Mucosa of rectum (tissue), 2 donors: ENCODE data around the gene PBX3.

Experiments
- H3K27ac ChIP-seq, 2 donors: one replicate each; pipeline ENCODE4 v1.7.0; 2013; ENCODE audit warnings: inconsistent platforms in 2 of 2, low read depth in 2 of 2, low read length in 2 of 2
- H3K27me3 ChIP-seq, 2 donors: one replicate each; pipeline ENCODE4 v1.7.0; 2013; ENCODE audit warnings: low read length in 2 of 2; ENCODE audit not compliant: control insufficient read depth in 2 of 2, insufficient read depth in 2 of 2
- H3K36me3 ChIP-seq, 2 donors: one replicate each; pipeline ENCODE4 v1.7.0; 2013; ENCODE audit warnings: low read length in 2 of 2; ENCODE audit not compliant: control insufficient read depth in 2 of 2, insufficient read depth in 2 of 2
- H3K4me1 ChIP-seq, 2 donors: one replicate each; pipeline ENCODE4 v1.7.0; 2013; ENCODE audit warnings: low read length in 2 of 2, mild to moderate bottlenecking in 1 of 2; ENCODE audit not compliant: control insufficient read depth in 2 of 2, insufficient read depth in 2 of 2
- H3K4me3 ChIP-seq, 2 donors: one replicate each; pipeline ENCODE4 v1.7.0; 2013; ENCODE audit warnings: low read length in 2 of 2
- H3K9ac ChIP-seq, 2 donors: one replicate each; pipeline ENCODE4 v1.7.0; 2013; ENCODE audit warnings: low read length in 2 of 2, low read depth in 1 of 2, mild to moderate bottlenecking in 1 of 2
- H3K9me3 ChIP-seq, 2 donors: one replicate each; pipeline ENCODE4 v1.7.0; 2013; ENCODE audit warnings: low read length in 2 of 2; ENCODE audit not compliant: control insufficient read depth in 2 of 2
- donor health status: healthy.
- donor health status: Normal muscosa, but diverticular disease.

PBX3 gene

GRCh38 chr9:125851979-125852378 lies 104.8 kb downstream of the PBX3 start:
- no peak overlapping the region for H3K4me3 ChIP-seq
- no peaks in the 10 kb centered on the region for H3K27me3 ChIP-seq
- H3K9ac ChIP-seq = no peak overlapping the region
- no peaks in the 10 kb centered on the region for H3K36me3 ChIP-seq
- no peak overlapping the region for H3K27ac ChIP-seq
- H3K4me1 ChIP-seq = peaks cover 0 to 2% of the 10 kb centered on the region in 2 donors
- no peaks in the 10 kb centered on the region for H3K9me3 ChIP-seq

GRCh38 chr9:125852386-125852785 lies 105.2 kb downstream of the PBX3 start:
- Histone ChIP-seq H3K4me3 (no peak overlapping the region), H3K9me3 (no peaks in the 10 kb centered on the region), H3K27ac (no peak overlapping the region), H3K27me3 (no peaks in the 10 kb centered on the region), H3K9ac (no peak overlapping the region), H3K4me1 (peaks cover 0 to 2% of the 10 kb centered on the region in 2 donors), H3K36me3 (no peaks in the 10 kb centered on the region)

GRCh38 chr9:125854553-125855275 lies 107.5 kb downstream of the PBX3 start:
- no peaks in the 10 kb centered on the region for H3K27me3 ChIP-seq
- H3K36me3 ChIP-seq = no peaks in the 10 kb centered on the region
- no peak overlapping the region for H3K27ac ChIP-seq
- H3K9ac ChIP-seq = no peak overlapping the region
- H3K4me1 ChIP-seq = peaks cover 0 to 2% of the 10 kb centered on the region in 2 donors
- no peak overlapping the region for H3K4me3 ChIP-seq
- no peaks in the 10 kb centered on the region for H3K9me3 ChIP-seq

- H3K9me3 ChIP-seq = no peaks in the 10 kb centered on the region
- H3K27me3 ChIP-seq = no peaks in the 10 kb centered on the region
- peaks cover 0 to 2% of the 10 kb centered on the region in 2 donors for H3K4me1 ChIP-seq
- H3K4me3 ChIP-seq = no peak overlapping the region
- no peak overlapping the region for H3K9ac ChIP-seq
- no peaks in the 10 kb centered on the region for H3K36me3 ChIP-seq
- no peak overlapping the region for H3K27ac ChIP-seq
Observed at GRCh38 chr9:125856331-125856730, 109.2 kb downstream of the PBX3 start.

- Histone ChIP-seq H3K9me3 (no peaks in the 10 kb centered on the region), H3K9ac (no peak overlapping the region), H3K4me1 (no peaks in the 10 kb centered on the region), H3K27ac (no peak overlapping the region), H3K36me3 (no peaks in the 10 kb centered on the region), H3K4me3 (no peak overlapping the region), H3K27me3 (no peaks in the 10 kb centered on the region)
Observed at GRCh38 chr9:125861405-125862058, 114.4 kb downstream of the PBX3 start.

- H3K27me3 ChIP-seq = no peaks in the 10 kb centered on the region
- no peak overlapping the region for H3K27ac ChIP-seq
Observed at GRCh38 chr9:125863923-125864322, 116.8 kb downstream of the PBX3 start.

GRCh38 chr9:125867751-125868415 lies 120.7 kb downstream of the PBX3 start:
- H3K9me3 ChIP-seq = no peaks in the 10 kb centered on the region
- H3K27ac ChIP-seq = no peak overlapping the region
- H3K9ac ChIP-seq = no peak overlapping the region
- no peak overlapping the region for H3K4me3 ChIP-seq
- no peaks in the 10 kb centered on the region for H3K36me3 ChIP-seq
- no peaks in the 10 kb centered on the region for H3K4me1 ChIP-seq
- H3K27me3 ChIP-seq = no peaks in the 10 kb centered on the region

More at GRCh38 chr9:125863923-125864322, 116.8 kb downstream of the PBX3 start:
- Histone ChIP-seq H3K36me3 (no peaks in the 10 kb centered on the region), H3K4me1 (no peaks in the 10 kb centered on the region), H3K9me3 (no peaks in the 10 kb centered on the region), H3K9ac (no peak overlapping the region), H3K4me3 (no peak overlapping the region)

- no peaks in the 10 kb centered on the region for H3K4me1 ChIP-seq
- H3K27ac ChIP-seq = no peak overlapping the region
- no peak overlapping the region for H3K9ac ChIP-seq
- H3K36me3 ChIP-seq = no peaks in the 10 kb centered on the region
- no peaks in the 10 kb centered on the region for H3K9me3 ChIP-seq
- no peak overlapping the region for H3K4me3 ChIP-seq
- H3K27me3 ChIP-seq = no peaks in the 10 kb centered on the region
Observed at GRCh38 chr9:125878164-125878631, 131.0 kb downstream of the PBX3 start.

GRCh38 chr9:125881042-125881441 lies 133.9 kb downstream of the PBX3 start:
- no peaks in the 10 kb centered on the region for H3K4me1 ChIP-seq
- no peaks in the 10 kb centered on the region for H3K36me3 ChIP-seq
- H3K27ac ChIP-seq = no peak overlapping the region
- no peak overlapping the region for H3K4me3 ChIP-seq
- no peaks in the 10 kb centered on the region for H3K27me3 ChIP-seq
- H3K9ac ChIP-seq = no peak overlapping the region
- H3K9me3 ChIP-seq = no peaks in the 10 kb centered on the region

- no peaks in the 10 kb centered on the region for H3K36me3 ChIP-seq
- no peak overlapping the region for H3K9ac ChIP-seq
- no peak overlapping the region for H3K27ac ChIP-seq
- H3K27me3 ChIP-seq = peaks cover 0 to 4% of the 10 kb centered on the region in 2 donors
- H3K4me3 ChIP-seq = no peak overlapping the region
- no peaks in the 10 kb centered on the region for H3K9me3 ChIP-seq
- H3K4me1 ChIP-seq = no peaks in the 10 kb centered on the region
Observed at GRCh38 chr9:125883565-125884217, 136.5 kb downstream of the PBX3 start.
